HL-60 (cell line): ENCODE measurements around the gene TMEM190.

Experiments
- DNase-seq, 2 experiments: peaks; one replicate each; pipeline ENCODE4 v3.0.0-alpha.2; 2010 to 2020; ENCODE audit warnings: low read depth in 1 of 2, low spot score in 1 of 2
- H3K27ac ChIP-seq: fragments of 250-450 bp; sonication (Bioruptor Pico); replicated peaks from 2 replicates; pipeline ENCODE4 v1.5.1; 2020; ENCODE audit warnings: mild to moderate bottlenecking, moderate library complexity
- H3K27me3 ChIP-seq: fragments of 250-450 bp; sonication (Bioruptor Pico); 2 replicates; pipeline ENCODE4 v1.5.1; 2021; ENCODE audit warnings: mild to moderate bottlenecking, moderate library complexity; ENCODE audit not compliant: insufficient read depth, poor library complexity, severe bottlenecking
- H3K4me3 ChIP-seq: replicated peaks from 2 replicates; pipeline ENCODE4 v1.5.1; 2011; ENCODE audit warnings: mild to moderate bottlenecking, control low read depth, low read length; ENCODE audit not compliant: insufficient read depth
- CTCF ChIP-seq: IDR thresholded peaks from one replicate; pipeline ENCODE4 v1.5.1; 2011; ENCODE audit warnings: low read length, control low read depth, inconsistent platforms; ENCODE audit not compliant: insufficient read depth
- GABPA ChIP-seq: IDR thresholded peaks from 2 replicates; pipeline ENCODE4 v1.6.1; 2012; ENCODE audit warnings: low read depth
- POLR2AphosphoS5 ChIP-seq: IDR thresholded peaks from 2 replicates; pipeline ENCODE4 v1.6.1; 2012; ENCODE audit warnings: low read depth
- REST ChIP-seq: IDR thresholded peaks from 2 replicates; pipeline ENCODE4 v1.6.1; 2012; ENCODE audit warnings: low read depth; ENCODE audit not compliant: insufficient replicate concordance
- SPI1 ChIP-seq: IDR thresholded peaks from 2 replicates; pipeline ENCODE4 v1.6.1; 2012; ENCODE audit warnings: low read depth, mild to moderate bottlenecking, borderline replicate concordance

Gene TMEM190

GRCh38 chr19:55345101-55345817 lies 31.4 kb upstream of the TMEM190 start:
- no peak for DNase-seq
- TF ChIP-seq SPI1 (no peak), GABPA (no peak), CTCF (no peak), REST (no peak), POLR2AphosphoS5 (no peak)
- Histone ChIP-seq H3K27ac (no peak overlapping the region), H3K4me3 (no peak overlapping the region), H3K27me3 (no peaks in the 10 kb centered on the region)

GRCh38 chr19:55345818-55346724 lies 30.6 kb upstream of the TMEM190 start:
- no peak overlapping the region for H3K4me3 ChIP-seq

More at GRCh38 chr19:55345818-55346724, 30.6 kb upstream of the TMEM190 start:
- no peaks in the 10 kb centered on the region for H3K27me3 ChIP-seq
- TF ChIP-seq POLR2AphosphoS5 (no peak), GABPA (no peak), REST (no peak), SPI1 (no peak), CTCF (no peak)
- no peak overlapping the region for H3K27ac ChIP-seq
- no peak for DNase-seq
